Natural killer cell (primary cell): Measurements from ENCODE around the gene RNF214. TPM values are rescaled to one million over a fixed set of nuclear protein-coding genes. Genes with fewer than 3 reads are reported as not detected.

ENCODE experiments used
- ATAC-seq, 3 donors: fragments of 150-1000 bp in 2 of 3; fragments of 200-7000 bp in 1 of 3; cut with Tn5 transposase; 1 replicate in 1 of 3; 2 replicates in 2 of 3; pipeline ENCODE4 v1.10.0; 2021; ENCODE audit warnings: mild to moderate bottlenecking in 2 of 3, moderate library complexity in 2 of 3
- DNase-seq, 2 donors: peaks; one replicate each; pipeline versions ENCODE4 v3.0.0 to v3.0.0-alpha.2; 2013 to 2021; ENCODE audit warnings: mixed read lengths in 1 of 2
- H3K27ac ChIP-seq: one replicate; pipeline ENCODE4 v1.5.1; 2013; ENCODE audit warnings: mild to moderate bottlenecking, low read length
- H3K27me3 ChIP-seq: one replicate; pipeline ENCODE4 v1.6.1; 2013; ENCODE audit warnings: low read length; ENCODE audit not compliant: control insufficient read depth, insufficient read depth
- H3K36me3 ChIP-seq: one replicate; pipeline ENCODE4 v1.6.1; 2013; ENCODE audit warnings: low read length; ENCODE audit not compliant: control insufficient read depth, insufficient read depth
- H3K4me1 ChIP-seq: one replicate; pipeline ENCODE4 v1.6.1; 2013; ENCODE audit warnings: low read length; ENCODE audit not compliant: control insufficient read depth, insufficient read depth
- H3K4me3 ChIP-seq: one replicate; pipeline ENCODE4 v1.5.1; 2013; ENCODE audit warnings: low read length
- H3K9me3 ChIP-seq: one replicate; pipeline ENCODE4 v1.6.1; 2013; ENCODE audit warnings: low read length; ENCODE audit not compliant: control insufficient read depth, insufficient read depth
- H3K27ac Mint-ChIP-seq, 2 donors: one replicate each; pipeline ENCODE4 v1.8.0; 2022; ENCODE audit warnings: mild to moderate bottlenecking in 2 of 2, mixed read lengths in 2 of 2, moderate library complexity in 1 of 2
- H3K27me3 Mint-ChIP-seq, 2 donors: one replicate each; pipeline ENCODE4 v1.8.0; 2022; ENCODE audit warnings: low read depth in 2 of 2, mixed read lengths in 2 of 2
- H3K36me3 Mint-ChIP-seq: one replicate; pipeline ENCODE4 v1.8.0; 2022; ENCODE audit warnings: mixed read lengths
- H3K4me1 Mint-ChIP-seq, 2 donors: one replicate each; pipeline ENCODE4 v1.8.0; 2022; ENCODE audit warnings: mixed read lengths in 2 of 2
- H3K4me3 Mint-ChIP-seq: one replicate; pipeline ENCODE4 v1.8.0; 2022; ENCODE audit warnings: mild to moderate bottlenecking, moderate library complexity, mixed read lengths
- H3K9me3 Mint-ChIP-seq, 2 donors: one replicate each; pipeline ENCODE4 v1.8.0; 2022; ENCODE audit warnings: mixed read lengths in 2 of 2
- CTCF ChIP-seq: fragments of 200-600 bp; IDR thresholded peaks from one replicate; pipeline ENCODE4 v1.8.0; 2022; ENCODE audit warnings: antibody characterized with exemption
- WGBS: methylation state at CpG from one replicate; pipeline ENCODE4 v1.1.7; 2013; ENCODE audit warnings: missing lambda C conversion rate; ENCODE audit not compliant: insufficient coverage; 5-methylcytosine and 5-hydroxymethylcytosine counted together
- intact Hi-C: fragments of 100-400 bp; cut with micrococcal nuclease; formaldehyde crosslinking; loops from one replicate; pipeline ENCODE4 v1.14.2; 2022
- total RNA-seq, 4 donors: library from RNA; stranded (reverse); fragments of 120-200 nt in 1 of 4; gene quantifications; one replicate each; pipeline versions ENCODE4 v1.2.3 to v1.2.4, GENCODE V29; 2013 to 2022

The RNF214 gene
- total RNA-seq, 3 donors from 2014 or later (not counting 1 experiment from before 2014, with no cell fraction given): 13.7 to 20.7 (median 17.3) TPM

DNA sequence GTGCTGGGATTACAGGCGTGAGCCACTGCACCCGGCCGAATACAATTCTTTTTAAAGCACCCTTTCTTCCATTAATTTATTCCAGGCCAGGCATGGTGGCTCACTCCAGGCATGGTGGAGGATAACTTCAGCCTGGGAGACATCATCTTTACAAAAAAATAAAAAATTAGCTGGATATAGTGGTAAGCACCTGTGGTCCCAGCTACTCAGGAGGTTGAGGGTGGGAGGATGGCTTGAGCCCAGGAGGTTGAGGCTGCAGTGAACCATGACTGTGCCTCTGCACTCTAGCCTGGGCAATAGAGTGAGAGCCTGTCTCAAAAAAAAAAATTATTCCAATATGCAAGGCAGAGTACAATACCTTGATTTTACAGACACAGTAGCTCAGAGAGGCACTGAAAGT is 21.9 kb upstream of the RNF214 start:
- no peak for DNase-seq
- Histone ChIP-seq H3K27ac (no peak overlapping the region), H3K9me3 (no peaks in the 10 kb centered on the region), H3K4me3 (no peak overlapping the region), H3K36me3 (peaks cover 35% of the 10 kb centered on the region), H3K4me1 (no peaks in the 10 kb centered on the region), H3K27me3 (no peaks in the 10 kb centered on the region)
- TF ChIP-seq CTCF: no peak
- Mint-ChIP-seq H3K36me3 (peaks cover 16% of the 10 kb centered on the region), H3K4me3 (no peak overlapping the region), H3K4me1 (peaks cover 9 to 14% of the 10 kb centered on the region in 2 donors), H3K27ac (no peak overlapping the region), H3K27me3 (no peaks in the 10 kb centered on the region), H3K9me3 (no peaks in the 10 kb centered on the region)
- ATAC-seq: no peak
- intact Hi-C loops: no loop called here
- 94% methylated on average over 3 of the region's 3 CpGs for WGBS

- Mint-ChIP-seq H3K4me1 (peaks cover 9 to 14% of the 10 kb centered on the region in 2 donors), H3K27ac (peak overlapping the region in 1 of 2 donors; percentile 3), H3K27me3 (no peaks in the 10 kb centered on the region)
Observed at GRCh38 chr11:117212697-117213355, 19.6 kb upstream of the RNF214 start.

GRCh38 chr11:117214404-117215110 is 17.9 kb upstream of the RNF214 start:
- Histone ChIP-seq H3K36me3 (peaks cover 69% of the 10 kb centered on the region), H3K27me3 (no peaks in the 10 kb centered on the region), H3K4me3 (no peak overlapping the region), H3K4me1 (no peaks in the 10 kb centered on the region), H3K9me3 (no peaks in the 10 kb centered on the region), H3K27ac (no peak overlapping the region)
- DNase-seq (no peak), ATAC-seq (no peak)
- H3K27me3 Mint-ChIP-seq: no peaks in the 10 kb centered on the region
- H3K4me1 Mint-ChIP-seq: peaks cover 16 to 19% of the 10 kb centered on the region in 2 donors
- peaks cover 23% of the 10 kb centered on the region for H3K36me3 Mint-ChIP-seq
- no peak overlapping the region for H3K4me3 Mint-ChIP-seq
- peak overlapping the region in 1 of 2 donors; percentile 70 for H3K27ac Mint-ChIP-seq
- WGBS: 88% methylated on average over 7 of the region's 7 CpGs
- H3K9me3 Mint-ChIP-seq: no peaks in the 10 kb centered on the region
- TF ChIP-seq CTCF: no peak
- intact Hi-C loops: no loop called here

More at GRCh38 chr11:117212697-117213355, 19.6 kb upstream of the RNF214 start:
- DNase-seq (no peak), ATAC-seq (no peak)
- Mint-ChIP-seq H3K36me3 (peaks cover 23% of the 10 kb centered on the region), H3K4me3 (no peak overlapping the region), H3K9me3 (no peaks in the 10 kb centered on the region)
- Histone ChIP-seq H3K36me3 (peaks cover 51% of the 10 kb centered on the region), H3K9me3 (no peaks in the 10 kb centered on the region), H3K4me3 (no peak overlapping the region), H3K27me3 (no peaks in the 10 kb centered on the region), H3K4me1 (no peaks in the 10 kb centered on the region), H3K27ac (no peak overlapping the region)
- no peak for TF ChIP-seq CTCF
- intact Hi-C loops: no loop called here
- 97% methylated on average over 11 of the region's 11 CpGs for WGBS
